Mucosa of descending colon (tissue), 3 donors: ENCODE results near the gene PDXP. TPM values are rescaled to one million over a fixed set of nuclear protein-coding genes. Genes with fewer than 3 reads are reported as not detected.

ENCODE experiments used
- ATAC-seq: fragments of 200-7000 bp; cut with Tn5 transposase; one replicate; pipeline ENCODE4 v1.9.1; 2020; ENCODE audit warnings: mild to moderate bottlenecking, moderate library complexity
- DNase-seq, 3 donors: peaks; one replicate each; pipeline ENCODE4 v3.0.0-alpha.2; 2020
- H3K36me3 ChIP-seq: fragments of 200-600 bp; one replicate; pipeline ENCODE4 v1.8.0; 2021; ENCODE audit warnings: low read depth, mild to moderate bottlenecking
- H3K4me1 ChIP-seq: fragments of 200-600 bp; one replicate; pipeline ENCODE4 v1.8.0; 2021; ENCODE audit warnings: low read depth, mild to moderate bottlenecking
- H3K4me3 ChIP-seq: fragments of 200-600 bp; one replicate; pipeline ENCODE4 v1.8.0; 2021; ENCODE audit warnings: mild to moderate bottlenecking
- H3K9me3 ChIP-seq: fragments of 200-600 bp; one replicate; pipeline ENCODE4 v1.8.0; 2021; ENCODE audit warnings: mild to moderate bottlenecking
- CTCF ChIP-seq: fragments of 200-600 bp; IDR thresholded peaks from one replicate; pipeline ENCODE4 v1.8.0; 2022; ENCODE audit warnings: antibody characterized with exemption, mild to moderate bottlenecking
- intact Hi-C, 2 donors: fragments of 100-400 bp; cut with DNase I in 1 of 2; cut with micrococcal nuclease in 1 of 2; formaldehyde crosslinking; loops; one replicate each; pipeline versions ENCODE4 v1.11.0 to v1.11.1; 2022; cut with DNase I, micrococcal nuclease
- total RNA-seq, 3 donors: library from RNA; stranded (reverse); fragmentation: NEBNext Ultra II Directional in 2 of 3; extraction: Animal tissue kit (Norgen Biotek cat#: 25700) in 2 of 3; gene quantifications; one replicate each; pipeline versions ENCODE4 v1.2.1 to v1.2.4, GENCODE V29; 2021 to 2023
- donor health status: DM: no; HTN: no; CAD: no; lungs with moderate emphysema.
- donor health status: DM: no; HTN: no; CAD: no.
- donor health status: DM: no; HTN: yes; CAD: no.

Gene PDXP
- total RNA-seq, 3 donors from 2014 or later: 26.8 to 43.3 (median 40.6) TPM

- no peak for TF ChIP-seq CTCF
- DNase-seq: no peak
Observed at GRCh38 chr22:37705205-37705604, 46.7 kb downstream of the PDXP start.

GRCh38 chr22:37708580-37709444 is 50.3 kb downstream of the PDXP start:
- ATAC-seq: no peak

More at GRCh38 chr22:37705205-37705604, 46.7 kb downstream of the PDXP start:
- H3K36me3 ChIP-seq: no peaks in the 10 kb centered on the region
- H3K4me1 ChIP-seq: no peaks in the 10 kb centered on the region
- H3K9me3 ChIP-seq: no peaks in the 10 kb centered on the region
- ATAC-seq: no peak
- intact Hi-C loops: no loop called here
- H3K4me3 ChIP-seq: no peak overlapping the region

DNA sequence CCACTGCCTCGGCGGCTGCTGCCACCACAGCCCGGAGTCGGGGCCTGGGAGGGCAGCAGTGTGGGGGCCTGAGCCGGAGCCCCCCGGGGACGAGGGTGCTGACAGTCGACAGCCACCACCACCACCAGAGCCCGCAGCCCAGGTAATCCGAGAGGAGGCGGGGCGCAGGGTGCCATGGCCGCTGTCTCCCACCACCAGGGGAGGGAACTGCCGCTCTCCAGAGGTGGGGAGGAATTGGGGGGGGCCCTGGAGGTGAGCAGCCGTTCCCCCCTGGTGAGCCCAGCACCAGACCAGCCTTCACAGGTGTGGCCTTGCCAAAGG is 50.9 kb downstream of the PDXP start:
- H3K4me3 ChIP-seq: no peak overlapping the region
- DNase-seq: no peak
- H3K9me3 ChIP-seq: no peaks in the 10 kb centered on the region
- TF ChIP-seq CTCF: no peak
- no peak for ATAC-seq
- peaks cover 4% of the 10 kb centered on the region for H3K4me1 ChIP-seq
- no peaks in the 10 kb centered on the region for H3K36me3 ChIP-seq
- intact Hi-C loops: no loop called here

More at GRCh38 chr22:37708580-37709444, 50.3 kb downstream of the PDXP start:
- intact Hi-C loops: no loop called here
- no peaks in the 10 kb centered on the region for H3K36me3 ChIP-seq
- H3K4me3 ChIP-seq: no peak overlapping the region
- peaks cover 4% of the 10 kb centered on the region for H3K4me1 ChIP-seq
- no peak for TF ChIP-seq CTCF
- DNase-seq: no peak
- H3K9me3 ChIP-seq: no peaks in the 10 kb centered on the region

GRCh38 chr22:37710675-37711074 is 52.2 kb downstream of the PDXP start:
- TF ChIP-seq CTCF: no peak
- peak; percentile 70 for ATAC-seq

GRCh38 chr22:37711490-37711889 is 53.0 kb downstream of the PDXP start:
- peaks cover 4% of the 10 kb centered on the region for H3K4me1 ChIP-seq
- DNase-seq (no peak), ATAC-seq (no peak)
- H3K9me3 ChIP-seq: no peaks in the 10 kb centered on the region
- TF ChIP-seq CTCF: no peak
- H3K4me3 ChIP-seq: no peak overlapping the region
- no peaks in the 10 kb centered on the region for H3K36me3 ChIP-seq
- intact Hi-C loops: no loop called here

More at GRCh38 chr22:37710675-37711074, 52.2 kb downstream of the PDXP start:
- Histone ChIP-seq H3K36me3 (no peaks in the 10 kb centered on the region), H3K9me3 (no peaks in the 10 kb centered on the region), H3K4me3 (no peak overlapping the region), H3K4me1 (peaks cover 4% of the 10 kb centered on the region)
- intact Hi-C loops: no loop called here
- no peak for DNase-seq
